Osteocyte (in vitro differentiated cells): Measurements from ENCODE around the gene URM1. TPM values are rescaled to one million over a fixed set of nuclear protein-coding genes. Genes with fewer than 3 reads are reported as not detected.

Source experiments
- DNase-seq: peaks from one replicate; pipeline ENCODE4 v3.0.0; 2021; ENCODE audit warnings: mixed read lengths; ENCODE audit not compliant: unreplicated experiment; ENCODE audit errors: extremely low spot score
- H3K27ac Mint-ChIP-seq: one replicate; pipeline ENCODE4 v1.8.0; 2021; ENCODE audit warnings: mild to moderate bottlenecking, mixed read lengths; ENCODE audit not compliant: unreplicated experiment
- H3K27me3 Mint-ChIP-seq: one replicate; pipeline ENCODE4 v1.8.0; 2021; ENCODE audit warnings: mixed read lengths; ENCODE audit not compliant: unreplicated experiment
- H3K36me3 Mint-ChIP-seq: one replicate; pipeline ENCODE4 v1.8.0; 2021; ENCODE audit warnings: mixed read lengths; ENCODE audit not compliant: unreplicated experiment
- H3K4me1 Mint-ChIP-seq: one replicate; pipeline ENCODE4 v1.8.0; 2021; ENCODE audit warnings: mixed read lengths; ENCODE audit not compliant: unreplicated experiment
- H3K4me3 Mint-ChIP-seq: one replicate; pipeline ENCODE4 v1.8.0; 2021; ENCODE audit warnings: mild to moderate bottlenecking, moderate library complexity, mixed read lengths; ENCODE audit not compliant: unreplicated experiment
- H3K9me3 Mint-ChIP-seq: one replicate; pipeline ENCODE4 v1.8.0; 2021; ENCODE audit warnings: mixed read lengths; ENCODE audit not compliant: unreplicated experiment
- CTCF ChIP-seq: fragments of 200-600 bp; sonication (generic); IDR thresholded peaks from 2 replicates; pipeline ENCODE4 v1.5.0; 2021; ENCODE audit warnings: antibody characterized with exemption, mild to moderate bottlenecking, moderate library complexity
- total RNA-seq: library from RNA; stranded (reverse); gene quantifications from 2 replicates; pipeline ENCODE4 v1.2.1, GENCODE V29; 2021

URM1 gene
- total RNA-seq, 1 donor from 2014 or later, result 62.0 TPM

GRCh38 chr9:128393970-128394369 lies 22.8 kb downstream of the URM1 start:
- no peaks in the 10 kb centered on the region for H3K9me3 Mint-ChIP-seq
- H3K27ac Mint-ChIP-seq, result no peak overlapping the region
- no peak for TF ChIP-seq CTCF
- no peak for DNase-seq
- H3K27me3 Mint-ChIP-seq, result peaks cover 16% of the 10 kb centered on the region
- H3K4me1 Mint-ChIP-seq, result peaks cover 12% of the 10 kb centered on the region
- peaks cover 5% of the 10 kb centered on the region for H3K36me3 Mint-ChIP-seq
- no peak overlapping the region for H3K4me3 Mint-ChIP-seq

- no peak for TF ChIP-seq CTCF
- Mint-ChIP-seq H3K36me3 (peaks cover 5% of the 10 kb centered on the region), H3K27ac (no peak overlapping the region), H3K4me3 (no peak overlapping the region), H3K27me3 (peaks cover 16% of the 10 kb centered on the region), H3K9me3 (no peaks in the 10 kb centered on the region), H3K4me1 (peaks cover 12% of the 10 kb centered on the region)
- DNase-seq, result no peak
Observed at GRCh38 chr9:128394379-128395168, 23.4 kb downstream of the URM1 start.

GRCh38 chr9:128396970-128397613 lies 25.9 kb downstream of the URM1 start:
- Mint-ChIP-seq H3K4me3 (no peak overlapping the region), H3K4me1 (peaks cover 12% of the 10 kb centered on the region), H3K36me3 (peaks cover 2% of the 10 kb centered on the region), H3K27ac (peak overlapping the region; percentile 15), H3K27me3 (peaks cover 21% of the 10 kb centered on the region), H3K9me3 (no peaks in the 10 kb centered on the region)
- TF ChIP-seq CTCF, result no peak
- DNase-seq, result no peak

DNA sequence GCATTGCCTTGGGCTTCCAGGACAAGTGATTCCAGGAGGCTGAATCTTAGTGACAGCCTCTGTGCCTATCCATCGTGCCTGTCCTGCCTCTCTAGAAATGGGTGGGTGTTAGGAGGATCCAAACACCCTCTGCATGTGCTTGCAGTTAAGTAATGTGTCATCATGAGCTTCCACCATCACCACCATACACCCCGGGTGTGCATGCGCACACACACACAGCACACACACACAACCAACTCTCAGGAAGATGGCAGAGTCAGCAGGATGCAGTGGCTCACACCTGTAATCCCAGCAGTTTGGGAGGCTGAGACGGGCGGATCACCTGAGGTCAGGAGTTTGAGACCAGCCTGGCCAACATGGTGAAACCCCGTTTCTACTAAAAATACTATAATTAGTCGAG lies 26.7 kb downstream of the URM1 start:
- H3K27ac Mint-ChIP-seq, result no peak overlapping the region
- no peaks in the 10 kb centered on the region for H3K36me3 Mint-ChIP-seq
- DNase-seq, result no peak
- H3K9me3 Mint-ChIP-seq, result no peaks in the 10 kb centered on the region
- no peak for TF ChIP-seq CTCF
- H3K27me3 Mint-ChIP-seq, result peaks cover 21% of the 10 kb centered on the region
- no peak overlapping the region for H3K4me3 Mint-ChIP-seq
- peaks cover 12% of the 10 kb centered on the region for H3K4me1 Mint-ChIP-seq

- H3K4me1 Mint-ChIP-seq, result peaks cover 5% of the 10 kb centered on the region
- no peak for DNase-seq
- peaks cover 21% of the 10 kb centered on the region for H3K27me3 Mint-ChIP-seq
- TF ChIP-seq CTCF, result no peak
- H3K36me3 Mint-ChIP-seq, result no peaks in the 10 kb centered on the region
- no peak overlapping the region for H3K27ac Mint-ChIP-seq
- no peak overlapping the region for H3K4me3 Mint-ChIP-seq
- H3K9me3 Mint-ChIP-seq, result no peaks in the 10 kb centered on the region
Observed at GRCh38 chr9:128399861-128400260, 28.7 kb downstream of the URM1 start.
